IMR-90 (cell line): ENCODE results near the gene SNRK. TPM values are rescaled to one million over a fixed set of nuclear protein-coding genes. Genes with fewer than 3 reads are reported as not detected.

Source experiments
- ATAC-seq: fragments of 200-7000 bp; cut with Tn5 transposase; 2 replicates; pipeline ENCODE4 v1.9.1; 2020; ENCODE audit warnings: low read depth, mild to moderate bottlenecking, moderate library complexity
- BruUV-seq: library from RNA; stranded (reverse); fragments of 400-500 nt; replicated peaks from 2 replicates; lab custom pipeline; 2021; lab: Mats Ljungman, UMichigan
- CTCF ChIA-PET: fragments of 300-600 bp; formaldehyde crosslinking; extraction: SDS; loops from one replicate; lab custom pipeline; 2021; ENCODE audit warnings: antibody characterized with exemption; lab: Yijun Ruan, JAX
- POLR2A ChIA-PET: fragments of 300-600 bp; sonication (Branson Sonifier 250); formaldehyde crosslinking; loops from one replicate; lab custom pipeline; 2022; ENCODE audit warnings: antibody characterized with exemption; ENCODE audit not compliant: unreplicated experiment; lab: Charles Lee
- DNase-seq: peaks from one replicate; pipeline ENCODE4 v3.0.0; 2013
- H2AFZ ChIP-seq: replicated peaks from 2 replicates; pipeline ENCODE3; 2013; ENCODE audit warnings: low read length, mild to moderate bottlenecking; ENCODE audit not compliant: poor library complexity
- H2AK5ac ChIP-seq: 2 replicates; pipeline ENCODE4 v1.6.1; 2013; ENCODE audit warnings: low read depth, low read length, inconsistent platforms
- H2AK9ac ChIP-seq: replicated peaks from 2 replicates; pipeline ENCODE3; 2013; ENCODE audit warnings: mild to moderate bottlenecking, low read depth, low read length, moderate library complexity; ENCODE audit not compliant: poor library complexity
- H2BK120ac ChIP-seq: 2 replicates; pipeline ENCODE4 v1.6.1; 2013; ENCODE audit warnings: low read depth, low read length, inconsistent platforms
- H2BK15ac ChIP-seq: 3 replicates; pipeline ENCODE4 v1.6.1; 2013; ENCODE audit warnings: low read depth, low read length, inconsistent platforms
- H2BK20ac ChIP-seq: 2 replicates; pipeline ENCODE4 v1.6.1; 2013; ENCODE audit warnings: low read depth, mild to moderate bottlenecking, inconsistent platforms, low read length, moderate library complexity
- H2BK5ac ChIP-seq: 2 replicates; pipeline ENCODE4 v1.6.1; 2013; ENCODE audit warnings: mild to moderate bottlenecking, low read depth, low read length, inconsistent platforms; ENCODE audit not compliant: poor library complexity, severe bottlenecking
- H3K14ac ChIP-seq: replicated peaks from 2 replicates; pipeline ENCODE4 v1.6.1; 2013; ENCODE audit warnings: low read depth, low read length, inconsistent platforms
- H3K18ac ChIP-seq: 2 replicates; pipeline ENCODE4 v1.6.1; 2013; ENCODE audit warnings: low read depth, low read length, control low read depth
- H3K23ac ChIP-seq: 2 replicates; pipeline ENCODE4 v1.6.1; 2013; ENCODE audit warnings: low read depth, low read length, inconsistent platforms
- H3K27ac ChIP-seq: 2 replicates; pipeline ENCODE4 v1.5.1; 2013; ENCODE audit warnings: mild to moderate bottlenecking, control low read depth, low read length; ENCODE audit not compliant: insufficient read depth
- H3K27me3 ChIP-seq: 2 replicates; pipeline ENCODE4 v1.6.1; 2013; ENCODE audit warnings: low read length; ENCODE audit not compliant: control insufficient read depth, insufficient read depth
- H3K36me3 ChIP-seq: 2 replicates; pipeline ENCODE4 v1.6.1; 2013; ENCODE audit warnings: low read length, mixed read lengths; ENCODE audit not compliant: control insufficient read depth, insufficient read depth
- H3K4ac ChIP-seq: 2 replicates; pipeline ENCODE4 v1.6.1; 2013; ENCODE audit warnings: low read depth, low read length, inconsistent platforms
- H3K4me1 ChIP-seq: 2 replicates; pipeline ENCODE4 v1.6.1; 2013; ENCODE audit warnings: low read length, mixed read lengths; ENCODE audit not compliant: control insufficient read depth, insufficient read depth
- H3K4me2 ChIP-seq: 2 replicates; pipeline ENCODE4 v1.6.1; 2013; ENCODE audit warnings: low read depth, mild to moderate bottlenecking, control low read depth, low read length, moderate library complexity
- H3K4me3 ChIP-seq: 2 replicates; pipeline ENCODE4 v1.5.1; 2013; ENCODE audit warnings: low read depth, mild to moderate bottlenecking, control low read depth, low read length, moderate library complexity; ENCODE audit not compliant: insufficient read depth
- H3K56ac ChIP-seq: 2 replicates; pipeline ENCODE4 v1.6.1; 2013; ENCODE audit warnings: low read length, inconsistent platforms; ENCODE audit not compliant: insufficient read depth; ENCODE audit errors: extremely low read depth
- H3K79me1 ChIP-seq, 2 experiments: 2 replicates each; pipeline ENCODE4 v1.6.1; 2013; ENCODE audit warnings: low read length in 2 of 2, inconsistent platforms in 1 of 2, low read depth in 1 of 2
- H3K9ac ChIP-seq: 2 replicates; pipeline ENCODE4 v1.6.1; 2013; ENCODE audit warnings: low read depth, low read length, control low read depth
- H3K9me1 ChIP-seq: 2 replicates; pipeline ENCODE4 v1.6.1; 2013; ENCODE audit warnings: low read length, inconsistent platforms; ENCODE audit not compliant: insufficient read depth
- H3K9me3 ChIP-seq: 2 replicates; pipeline ENCODE4 v1.6.1; 2013; ENCODE audit warnings: low read length; ENCODE audit not compliant: control insufficient read depth, insufficient read depth
- H4K20me1 ChIP-seq: 2 replicates; pipeline ENCODE4 v1.6.1; 2013; ENCODE audit warnings: low read length, inconsistent platforms; ENCODE audit not compliant: insufficient read depth
- H4K5ac ChIP-seq: 2 replicates; pipeline ENCODE4 v1.6.1; 2013; ENCODE audit warnings: mild to moderate bottlenecking, low read depth, low read length, control low read depth
- H4K8ac ChIP-seq, 2 experiments: 2 replicates each; pipeline ENCODE4 v1.6.1; 2013; ENCODE audit warnings: low read depth in 2 of 2, low read length in 2 of 2, control low read depth in 1 of 2, inconsistent platforms in 1 of 2
- H4K91ac ChIP-seq: 2 replicates; pipeline ENCODE4 v1.6.1; 2013; ENCODE audit warnings: low read depth, low read length, inconsistent platforms; ENCODE audit not compliant: insufficient read depth
- MAZ ChIP-seq: IDR thresholded peaks from 2 replicates; pipeline ENCODE4 v1.6.1; 2012; ENCODE audit warnings: low read depth, mild to moderate bottlenecking, low read length, improper control_type of control experiment, moderate library complexity, borderline replicate concordance
- MXI1 ChIP-seq: IDR thresholded peaks from 2 replicates; pipeline ENCODE4 v1.6.1; 2012; ENCODE audit warnings: low read depth, mild to moderate bottlenecking, low read length, moderate library complexity, borderline replicate concordance
- NFE2L2 ChIP-seq: fragments of 150-350 bp; IDR thresholded peaks from 2 replicates; pipeline ENCODE4 v1.6.1; 2016; ENCODE audit warnings: low read depth, mild to moderate bottlenecking, low read length
- RAD21 ChIP-seq: IDR thresholded peaks from 2 replicates; pipeline ENCODE4 v1.6.1; 2012; ENCODE audit warnings: low read length, improper control_type of control experiment
- RCOR1 ChIP-seq: IDR thresholded peaks from 2 replicates; pipeline ENCODE4 v1.6.1; 2012; ENCODE audit warnings: mild to moderate bottlenecking, low read length, improper control_type of control experiment; ENCODE audit not compliant: insufficient replicate concordance
- RFX5 ChIP-seq: IDR thresholded peaks from 2 replicates; pipeline ENCODE4 v1.8.0; 2012; ENCODE audit warnings: low read depth, mild to moderate bottlenecking, low read length, moderate library complexity
- SMC3 ChIP-seq: fragments of 150-350 bp; IDR thresholded peaks from 2 replicates; pipeline ENCODE4 v1.6.1; 2016; ENCODE audit warnings: low read depth, mild to moderate bottlenecking, antibody characterized with exemption, low read length, moderate library complexity
- WGBS, 2 experiments: methylation state at CpG; one replicate each; pipeline versions ENCODE4 v1.1.5 to v1.1.7; 2013; ENCODE audit warnings: missing lambda C conversion rate in 2 of 2; ENCODE audit not compliant: insufficient read length in 1 of 2; ENCODE audit errors: extremely low coverage in 2 of 2; 5-methylcytosine and 5-hydroxymethylcytosine counted together
- dilution Hi-C: fragments of 300-500 bp; cut with HindIII; formaldehyde crosslinking; loops from one replicate; pipeline ENCODE4 v1.14.3; 2018; ENCODE audit warnings: low sequenced_read_pairs; ENCODE audit not compliant: unreplicated experiment
- in situ Hi-C: fragments of 300-500 bp; cut with MboI; formaldehyde crosslinking; loops from 3 replicates; pipeline ENCODE4 v1.14.3; 2019; ENCODE audit warnings: low sequenced_read_pairs, inconsistent platforms, mixed read lengths
- intact Hi-C: fragments of 100-400 bp; cut with micrococcal nuclease; formaldehyde crosslinking; loops from 2 replicates; pipeline ENCODE4 v1.10.0; 2022
- polyA plus RNA-seq, 3 experiments: library from polyadenylated mRNA; depleted of rRNA; stranded (reverse); fragments of >200 nt; gene quantifications; 2 replicates each; pipeline ENCODE4 v1.2.3, GENCODE V29; 2012; ENCODE audit warnings: low replicate concordance in 1 of 3
- total RNA-seq: library from RNA; depleted of rRNA; stranded (reverse); fragments of >200 nt; gene quantifications from 2 replicates; pipeline ENCODE4 v1.2.3, GENCODE V29; 2012
- TF ChIP-seq, protein P1 (sequence below): fragments of 150-350 bp; IDR thresholded peaks from 2 replicates; pipeline ENCODE4 v1.6.1; 2017; ENCODE audit warnings: mild to moderate bottlenecking, antibody characterized with exemption, low read length, low read depth

SNRK gene
- total and polyA plus RNA-seq, 2 of the 4 experiments (the other 2 are of a cell fraction), result 4.7 to 23.1 TPM

DNA sequence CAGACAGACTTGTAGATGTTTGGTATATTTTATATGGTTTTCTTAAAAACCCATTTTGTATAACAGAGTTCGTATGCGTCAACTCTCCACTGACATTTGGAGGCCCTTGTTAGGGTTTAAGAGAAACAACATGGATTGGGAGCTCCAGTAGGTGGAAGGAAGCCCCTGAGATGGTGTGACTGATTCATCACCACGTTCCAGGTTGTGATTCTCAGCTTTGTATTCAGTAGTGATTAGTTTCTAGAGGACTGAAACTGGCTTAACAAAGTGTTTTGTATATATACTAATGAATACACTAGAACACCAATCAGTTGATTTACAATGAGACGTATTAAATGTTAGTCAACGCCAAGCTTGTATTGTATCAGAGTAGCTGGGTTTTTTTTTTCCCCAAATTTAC, 33.9 kb downstream of the SNRK start:
- peaks cover 20% of the 10 kb centered on the region; the same call in 1 of the 2 replicates for H4K20me1 ChIP-seq
- no peak overlapping the region for H2AK5ac ChIP-seq
- no peak overlapping the region for H3K9ac ChIP-seq
- peaks cover 3% of the 10 kb centered on the region; the same call in 1 of the 2 replicates for H3K36me3 ChIP-seq
- H2AK9ac ChIP-seq, result no peak overlapping the region
- dilution Hi-C loops (no loop called here), in situ Hi-C loops (no loop called here), intact Hi-C loops (no loop called here)
- DNase-seq (no peak), ATAC-seq (no peak)
- no peak overlapping the region for H2BK15ac ChIP-seq
- BruUV-seq, result no TSS peak
- H3K18ac ChIP-seq, result no peak overlapping the region
- H3K27me3 ChIP-seq, result no peaks in the 10 kb centered on the region
- no peak overlapping the region for H3K23ac ChIP-seq
- H2BK5ac ChIP-seq, result no peak overlapping the region
- no peak overlapping the region for H3K4me2 ChIP-seq
- no peaks in the 10 kb centered on the region for H3K9me3 ChIP-seq
- CTCF ChIA-PET, result interaction anchor here (0.6 to 0.7 kb wide), 4 partner anchors 78 to 585 kb away, joined by 3 to 9 read pairs (median 4); no protein-coding TSS in a partner anchor
- POLR2A ChIA-PET, result no interaction called here
- H3K56ac ChIP-seq, result no peak overlapping the region
- H4K8ac ChIP-seq, result no peak overlapping the region
- peaks cover 6% of the 10 kb centered on the region for H3K4me1 ChIP-seq
- H3K27ac ChIP-seq, result no peak overlapping the region; the same call in 1 of the 2 replicates
- H2BK20ac ChIP-seq, result no peak overlapping the region
- TF ChIP-seq RCOR1, result no peak
- TF ChIP-seq RAD21, result no peak
- no peak for TF ChIP-seq NFE2L2
- TF ChIP-seq, protein P1, sequence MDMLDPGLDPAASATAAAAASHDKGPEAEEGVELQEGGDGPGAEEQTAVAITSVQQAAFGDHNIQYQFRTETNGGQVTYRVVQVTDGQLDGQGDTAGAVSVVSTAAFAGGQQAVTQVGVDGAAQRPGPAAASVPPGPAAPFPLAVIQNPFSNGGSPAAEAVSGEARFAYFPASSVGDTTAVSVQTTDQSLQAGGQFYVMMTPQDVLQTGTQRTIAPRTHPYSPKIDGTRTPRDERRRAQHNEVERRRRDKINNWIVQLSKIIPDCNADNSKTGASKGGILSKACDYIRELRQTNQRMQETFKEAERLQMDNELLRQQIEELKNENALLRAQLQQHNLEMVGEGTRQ, result no peak
- TF ChIP-seq MAZ, result no peak
- TF ChIP-seq MXI1, result no peak
- no peak for TF ChIP-seq RFX5
- TF ChIP-seq SMC3, result no peak
- no CpG with 5 or more reads among the region's 5 CpGs for WGBS, 2 experiments
- H4K91ac ChIP-seq, result no peak overlapping the region
- peaks cover 16 to 60% of the 10 kb centered on the region in 2 experiments for H3K79me1 ChIP-seq
- H3K14ac ChIP-seq, result no peak overlapping the region
- no peak overlapping the region for H2BK120ac ChIP-seq
- peaks cover 13% of the 10 kb centered on the region; the same call in 1 of the 2 replicates for H3K9me1 ChIP-seq
- no peak overlapping the region for H3K4me3 ChIP-seq
- no peak overlapping the region for H4K5ac ChIP-seq
- no peak overlapping the region for H2AFZ ChIP-seq
- H3K4ac ChIP-seq, result no peak overlapping the region
